Measurements from ENCODE around the gene CRHR1.

DNA sequence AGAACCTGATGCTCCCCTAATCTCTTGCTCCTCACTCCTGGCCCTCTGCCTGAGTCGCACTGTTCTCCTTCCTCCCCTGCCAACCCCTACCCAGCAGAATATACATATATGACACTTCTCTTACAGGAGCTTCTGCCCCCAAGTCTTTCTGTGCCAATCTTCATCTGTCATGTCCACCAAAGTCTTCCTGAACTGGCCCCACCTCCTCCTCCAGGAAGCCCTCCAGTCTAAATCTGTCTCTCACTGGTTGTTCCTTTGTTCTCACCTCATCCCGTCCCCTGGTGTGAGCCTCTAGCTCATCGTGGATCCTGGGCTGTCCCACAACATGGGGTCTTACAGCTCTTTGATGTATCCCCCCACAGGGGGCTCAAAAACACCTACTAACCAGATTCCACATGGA is 8.3 kb downstream of the CRHR1 start:
- TF ChIP-seq CTCF (IDR thresholded peaks at IDR 0.05) (no peak), POLR2A (IDR thresholded peaks at IDR 0.05) (no peak)

Measured in thyroid gland (tissue), 4 donors.